ENCODE results near the gene PGM1. TPM values are rescaled to one million over a fixed set of nuclear protein-coding genes. Genes with fewer than 3 reads are reported as not detected.
A peak's percentile ranks its signal among the peaks of the same experiment; 100 is the strongest.
"Not testable (repeated sequence)": the region's sequence is repeated elsewhere in the genome, so short reads cannot be mapped to it uniquely, and the experiment has no call there.

PGM1 gene
- 47.3 and 47.9 TPM in 2 replicates for total RNA-seq

DNA sequence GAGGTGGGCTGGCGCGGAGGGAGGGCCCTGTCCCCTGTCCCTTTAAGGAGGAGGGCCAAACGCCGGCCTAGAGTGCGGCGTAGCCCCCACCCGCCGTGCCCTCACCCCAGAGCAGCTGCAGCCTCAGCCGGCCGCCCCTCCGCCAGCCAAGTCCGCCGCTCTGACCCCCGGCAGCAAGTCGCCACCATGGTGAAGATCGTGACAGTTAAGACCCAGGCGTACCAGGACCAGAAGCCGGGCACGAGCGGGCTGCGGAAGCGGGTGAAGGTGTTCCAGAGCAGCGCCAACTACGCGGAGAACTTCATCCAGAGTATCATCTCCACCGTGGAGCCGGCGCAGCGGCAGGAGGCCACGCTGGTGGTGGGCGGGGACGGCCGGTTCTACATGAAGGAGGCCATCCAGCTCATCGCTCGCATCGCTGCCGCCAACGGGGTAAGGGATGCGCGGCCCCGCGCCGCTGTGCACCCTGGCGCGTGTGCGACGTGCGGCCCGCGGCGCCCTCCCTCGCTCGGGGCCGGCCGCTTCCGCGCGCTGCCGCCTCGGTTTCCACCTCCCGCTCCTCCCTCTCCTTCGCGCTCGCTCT is at the start of gene PGM1:
TSS of gene PGM1 (plus strand) at position 109 of the 583 bp plus-strand sequence. CDS start at position 187, 78 bp downstream.
- no peaks in the 10 kb centered on the region for H3K9me3 Mint-ChIP-seq
- peak within 1 kb of the TSS; percentile 98 for H3K4me3 Mint-ChIP-seq
- H3K36me3 Mint-ChIP-seq (ENCODE audit: low read depth): peaks cover 26% of the 10 kb centered on the region
- H3K4me1 Mint-ChIP-seq: peaks cover 36% of the 10 kb centered on the region
- no peaks in the 10 kb centered on the region for H3K27me3 Mint-ChIP-seq
- H3K27ac Mint-ChIP-seq: peak within 1 kb of the TSS; percentile 100
- intact Hi-C loops (cut with micrococcal nuclease): loop anchor here (2.0 to 10.0 kb wide), 2 partner anchors 227 to 1831 kb away; partner anchors contain the start of genes ALG6, LEPR and LEPROT
- peak; percentile 93 for DNase-seq

GRCh38 chr1:63545780-63546179 is 47.4 kb upstream of the PGM1 start:
- intact Hi-C loops (cut with micrococcal nuclease): no loop called here
- Mint-ChIP-seq H3K36me3 (ENCODE audit: low read depth) (no peaks in the 10 kb centered on the region), H3K27ac (no peak overlapping the region), H3K4me1 (no peaks in the 10 kb centered on the region), H3K27me3 (no peaks in the 10 kb centered on the region), H3K4me3 (no peak overlapping the region), H3K9me3 (no peaks in the 10 kb centered on the region)
- DNase-seq: no peak

- H3K9me3 Mint-ChIP-seq: no peaks in the 10 kb centered on the region
- intact Hi-C loops (cut with micrococcal nuclease): no loop called here
- no peaks in the 10 kb centered on the region for H3K36me3 Mint-ChIP-seq (ENCODE audit: low read depth)
- H3K4me1 Mint-ChIP-seq: no peaks in the 10 kb centered on the region
- no peaks in the 10 kb centered on the region for H3K27me3 Mint-ChIP-seq
- H3K4me3 Mint-ChIP-seq: no peak overlapping the region
- DNase-seq: no peak
- H3K27ac Mint-ChIP-seq: no peak overlapping the region
These were observed 45.5 kb upstream of the PGM1 start for GRCh38 chr1:63547621-63548294.

DNA sequence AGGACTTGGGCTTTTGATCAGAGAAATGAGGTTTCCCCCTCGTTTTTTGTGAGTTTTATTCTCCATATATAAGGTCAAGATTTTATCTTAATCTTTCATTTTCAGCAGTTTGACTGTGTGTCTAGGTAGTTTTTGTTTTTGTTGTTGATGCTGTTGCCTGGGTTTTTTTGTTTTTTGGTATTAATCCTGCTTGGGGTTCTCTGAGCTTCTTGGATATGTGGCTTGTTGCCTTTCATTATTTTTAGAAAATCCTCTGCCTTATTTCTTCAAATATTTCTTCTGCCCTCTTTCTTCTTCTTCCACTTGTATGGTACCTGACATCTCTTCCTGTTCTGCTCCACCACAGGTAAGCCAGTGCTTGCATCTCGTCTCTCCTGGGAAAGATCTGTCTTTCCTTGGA is 44.9 kb upstream of the PGM1 start:
- intact Hi-C loops (cut with micrococcal nuclease): no loop called here
- no peaks in the 10 kb centered on the region for H3K4me1 Mint-ChIP-seq
- no peaks in the 10 kb centered on the region for H3K9me3 Mint-ChIP-seq
- no peak overlapping the region for H3K27ac Mint-ChIP-seq
- no peak for DNase-seq
- no peaks in the 10 kb centered on the region for H3K27me3 Mint-ChIP-seq
- H3K36me3 Mint-ChIP-seq (ENCODE audit: low read depth): no peaks in the 10 kb centered on the region
- H3K4me3 Mint-ChIP-seq: no peak overlapping the region

GRCh38 chr1:63548877-63549276 is 44.3 kb upstream of the PGM1 start:
- no peaks in the 10 kb centered on the region for H3K27me3 Mint-ChIP-seq
- H3K27ac Mint-ChIP-seq: no peak overlapping the region
- H3K4me3 Mint-ChIP-seq: no peak overlapping the region
- H3K36me3 Mint-ChIP-seq (ENCODE audit: low read depth): no peaks in the 10 kb centered on the region
- H3K4me1 Mint-ChIP-seq: no peaks in the 10 kb centered on the region
- no peak for DNase-seq
- H3K9me3 Mint-ChIP-seq: no peaks in the 10 kb centered on the region
- intact Hi-C loops (cut with micrococcal nuclease): no loop called here

DNA sequence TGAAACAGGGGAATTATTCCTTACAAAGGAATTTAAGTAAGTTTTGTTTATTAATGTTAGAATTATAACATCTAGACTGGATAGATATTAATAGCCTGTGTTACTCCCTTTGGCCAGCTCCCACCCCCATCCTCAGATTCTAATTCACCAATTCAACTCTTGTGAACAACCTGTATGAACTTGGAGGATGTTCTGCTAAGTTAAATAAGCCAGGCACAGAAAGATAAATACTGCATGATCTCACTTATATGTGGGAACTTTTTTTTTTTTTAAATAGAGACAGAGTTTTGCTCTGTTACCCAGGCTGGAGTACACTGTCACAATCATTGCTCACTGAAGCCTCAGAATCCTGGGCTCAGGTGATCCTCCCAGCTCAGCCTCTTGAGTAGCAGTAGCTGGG is 37.7 kb upstream of the PGM1 start:
- Mint-ChIP-seq H3K4me3 (no peak overlapping the region), H3K9me3 (no peaks in the 10 kb centered on the region), H3K36me3 (ENCODE audit: low read depth) (peaks cover 4% of the 10 kb centered on the region), H3K27me3 (no peaks in the 10 kb centered on the region), H3K27ac (no peak overlapping the region), H3K4me1 (no peaks in the 10 kb centered on the region)
- intact Hi-C loops (cut with micrococcal nuclease): no loop called here
- DNase-seq: no peak

- Mint-ChIP-seq H3K36me3 (ENCODE audit: low read depth) (peaks cover 4% of the 10 kb centered on the region), H3K4me3 (no peak overlapping the region), H3K9me3 (no peaks in the 10 kb centered on the region), H3K27ac (no peak overlapping the region), H3K27me3 (no peaks in the 10 kb centered on the region), H3K4me1 (no peaks in the 10 kb centered on the region)
- DNase-seq: peak; percentile 66
- intact Hi-C loops (cut with micrococcal nuclease): no loop called here
These were observed 35.7 kb upstream of the PGM1 start for GRCh38 chr1:63557365-63557987.

DNA sequence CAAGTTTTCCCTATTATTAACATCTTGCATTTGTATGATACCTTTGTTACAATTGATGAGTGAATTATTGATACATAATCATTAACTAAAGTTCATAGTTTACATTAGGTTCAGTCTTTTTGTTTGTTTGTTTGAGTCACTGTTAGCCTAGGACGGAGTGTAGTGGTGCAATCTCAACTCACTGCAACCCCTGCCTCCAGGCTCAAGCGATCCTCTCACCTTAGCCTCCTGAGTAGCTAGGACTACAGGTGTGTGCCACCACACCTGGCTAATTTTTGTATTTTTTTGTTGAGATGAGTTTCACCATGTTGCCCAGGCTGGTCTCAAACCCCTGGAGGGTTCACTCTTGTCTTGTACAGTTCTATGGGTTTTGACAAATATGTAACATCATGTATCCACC is 33.9 kb upstream of the PGM1 start:
- Mint-ChIP-seq H3K27me3 (no peaks in the 10 kb centered on the region), H3K36me3 (ENCODE audit: low read depth) (peaks cover 4% of the 10 kb centered on the region), H3K4me3 (no peak overlapping the region), H3K27ac (no peak overlapping the region), H3K9me3 (no peaks in the 10 kb centered on the region), H3K4me1 (no peaks in the 10 kb centered on the region)
- intact Hi-C loops (cut with micrococcal nuclease): no loop called here
- no peak for DNase-seq

DNA sequence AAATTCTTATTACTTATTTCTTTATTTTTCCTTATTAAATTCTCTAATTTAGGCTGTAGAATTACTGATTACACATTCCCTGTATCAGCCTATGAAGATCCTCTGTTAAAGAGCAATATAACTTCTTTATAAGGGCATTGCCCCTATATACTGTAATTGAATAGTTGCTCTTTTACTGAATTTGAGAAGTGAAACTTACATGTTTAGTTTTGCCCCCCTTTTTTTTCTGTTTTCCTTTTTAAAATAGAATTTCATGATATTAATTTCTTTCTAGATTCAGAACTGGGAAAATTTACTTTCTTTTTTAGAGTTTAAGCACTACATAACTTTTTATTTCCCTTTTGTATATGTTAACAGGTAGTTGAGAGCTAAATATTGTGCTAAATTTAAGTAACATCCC is 29.5 kb upstream of the PGM1 start:
- no peak for DNase-seq
- no peak overlapping the region for H3K27ac Mint-ChIP-seq
- intact Hi-C loops (cut with micrococcal nuclease): no loop called here
- H3K27me3 Mint-ChIP-seq: no peaks in the 10 kb centered on the region
- H3K9me3 Mint-ChIP-seq: peaks cover 3% of the 10 kb centered on the region
- H3K36me3 Mint-ChIP-seq (ENCODE audit: low read depth): peaks cover 5% of the 10 kb centered on the region
- H3K4me1 Mint-ChIP-seq: no peaks in the 10 kb centered on the region
- no peak overlapping the region for H3K4me3 Mint-ChIP-seq

- Mint-ChIP-seq H3K4me3 (no peak overlapping the region), H3K4me1 (no peaks in the 10 kb centered on the region), H3K27me3 (no peaks in the 10 kb centered on the region), H3K36me3 (ENCODE audit: low read depth) (peaks cover 1% of the 10 kb centered on the region), H3K9me3 (peaks cover 3% of the 10 kb centered on the region), H3K27ac (no peak overlapping the region)
- intact Hi-C loops (cut with micrococcal nuclease): no loop called here
- DNase-seq: no peak
These were observed 24.1 kb upstream of the PGM1 start for GRCh38 chr1:63569068-63569467.

- DNase-seq: no peak
- intact Hi-C loops (cut with micrococcal nuclease): no loop called here
- Mint-ChIP-seq H3K4me1 (no peaks in the 10 kb centered on the region), H3K27ac (no peak overlapping the region), H3K9me3 (peaks cover 3% of the 10 kb centered on the region), H3K27me3 (no peaks in the 10 kb centered on the region), H3K36me3 (ENCODE audit: low read depth) (peaks cover 1% of the 10 kb centered on the region), H3K4me3 (no peak overlapping the region)
These were observed 23.4 kb upstream of the PGM1 start for GRCh38 chr1:63569640-63570316.

- H3K9me3 Mint-ChIP-seq; intact Hi-C loops (cut with micrococcal nuclease); H3K4me3 Mint-ChIP-seq; H3K27ac Mint-ChIP-seq; H3K27me3 Mint-ChIP-seq; H3K36me3 Mint-ChIP-seq (ENCODE audit: low read depth); H3K4me1 Mint-ChIP-seq: not testable (repeated sequence)
- peak; percentile 25 for DNase-seq
These were observed 20.5 kb upstream of the PGM1 start for GRCh38 chr1:63572686-63573085.

DNA sequence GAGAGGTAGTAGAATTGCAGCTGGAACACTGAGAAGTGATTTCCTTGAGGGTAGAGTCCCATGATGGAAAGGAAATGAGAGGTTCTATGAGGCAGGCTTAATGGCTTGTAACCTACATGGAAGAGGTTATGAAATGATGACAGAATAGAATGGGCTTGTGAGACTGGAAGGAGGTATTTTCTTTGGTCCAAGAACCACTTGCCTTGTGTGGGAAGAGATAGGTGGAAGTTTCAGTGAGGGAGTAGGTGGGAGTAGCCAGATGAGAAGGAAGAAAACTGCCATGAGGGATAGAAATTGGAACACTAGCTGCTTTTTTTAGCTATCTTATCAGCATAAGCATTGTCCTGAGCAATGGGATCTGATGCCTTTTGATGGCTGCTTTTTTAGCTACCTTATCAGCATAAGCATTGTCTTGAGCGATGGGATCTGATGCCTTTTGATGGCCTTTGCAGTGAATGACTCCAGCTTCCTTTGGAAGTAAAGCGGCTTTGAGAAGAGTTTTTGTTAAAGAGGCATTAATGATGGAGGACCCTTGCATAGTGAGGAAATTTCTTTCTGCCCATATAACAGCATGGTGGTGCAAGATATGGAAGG is 18.9 kb upstream of the PGM1 start:
- DNase-seq: peak; percentile 41
- H3K27ac Mint-ChIP-seq; H3K27me3 Mint-ChIP-seq; H3K4me1 Mint-ChIP-seq; H3K36me3 Mint-ChIP-seq (ENCODE audit: low read depth); H3K4me3 Mint-ChIP-seq; H3K9me3 Mint-ChIP-seq: not testable (repeated sequence)
- intact Hi-C loops (cut with micrococcal nuclease): loop anchor here (2.0 kb wide), 1 partner anchor 21 kb away; no protein-coding TSS in a partner anchor

All from activated CD4-positive, alpha-beta T cell treated with anti-CD3 and anti-CD28 coated beads, Interleukin-2, amount 10 ng/mL, durations not matched to agents 24 days and 14 days (primary cell).